IPS-18c (cell line): ENCODE measurements around the gene COX18.

Experiments
- H3K4me3 ChIP-seq: 2 replicates; pipeline ENCODE4 v1.7.0; 2013; ENCODE audit warnings: low read depth, mild to moderate bottlenecking, low read length, moderate library complexity; ENCODE audit not compliant: insufficient read depth
- H3K9me3 ChIP-seq: one replicate; pipeline ENCODE4 v1.6.1; 2013; ENCODE audit warnings: mild to moderate bottlenecking, low read length, moderate library complexity; ENCODE audit not compliant: control insufficient read depth, insufficient read depth

The COX18 gene

DNA sequence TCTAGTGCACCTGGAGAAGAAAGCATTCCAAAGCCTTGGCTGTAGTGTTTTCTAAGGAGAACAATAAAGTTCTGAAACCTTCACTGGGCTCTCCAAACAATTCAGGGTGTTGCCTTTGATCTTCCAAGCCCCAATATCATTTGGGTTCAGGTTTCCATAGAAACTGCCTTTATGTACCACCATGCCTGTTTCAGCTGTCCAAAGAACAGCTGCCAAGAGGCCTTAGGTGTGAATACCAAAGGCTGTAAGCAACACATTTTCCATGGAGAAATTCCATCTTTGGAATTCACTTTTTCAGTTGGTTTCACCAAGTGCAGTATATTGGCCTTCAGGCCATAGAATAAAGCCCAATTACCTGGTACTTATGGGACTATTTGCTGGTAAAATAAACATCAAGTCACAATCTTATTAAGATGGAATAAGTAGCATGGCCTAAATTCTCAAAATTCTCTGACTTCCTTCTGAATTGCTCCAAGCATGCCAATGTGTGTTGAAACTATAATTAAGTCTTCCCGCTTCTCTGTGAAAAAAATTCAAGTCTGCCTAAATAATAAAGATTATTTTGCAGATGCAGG, 61.9 kb downstream of the COX18 start:
- Histone ChIP-seq H3K9me3 (no peaks in the 10 kb centered on the region), H3K4me3 (no peak overlapping the region)

DNA sequence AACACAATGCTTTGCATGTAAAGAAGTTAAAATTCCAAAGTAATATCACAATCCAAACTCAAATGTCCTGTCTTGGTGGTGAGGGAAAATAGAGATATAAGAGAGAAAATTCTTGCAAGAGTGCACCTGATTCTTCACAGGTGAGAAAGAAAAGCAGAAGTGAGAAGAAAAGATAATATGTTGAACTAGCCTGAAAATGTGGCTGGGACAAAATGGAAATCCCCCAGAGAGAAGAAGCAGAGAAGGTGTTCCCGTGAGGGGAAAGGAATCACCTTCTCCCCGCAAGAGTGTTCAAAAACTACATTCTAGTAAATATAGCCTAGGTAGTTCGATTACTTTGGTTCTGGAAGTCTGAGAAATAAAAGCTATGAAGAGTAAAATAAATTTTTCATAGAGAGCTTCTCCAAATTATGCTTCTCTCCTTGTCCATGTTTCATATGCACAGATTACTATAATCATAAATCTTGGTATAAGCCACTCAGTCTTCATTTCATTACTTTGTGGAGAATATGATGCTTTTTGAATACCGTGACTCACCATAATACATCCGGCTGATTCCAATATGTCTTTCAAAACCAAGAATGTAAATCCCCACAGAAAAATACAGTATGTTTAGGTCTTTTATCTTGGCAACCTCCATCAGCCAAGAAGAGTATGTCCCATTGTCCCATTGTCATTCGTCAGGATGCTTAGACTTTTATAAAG, 63.1 kb downstream of the COX18 start:
- Histone ChIP-seq H3K9me3 (no peaks in the 10 kb centered on the region), H3K4me3 (no peak overlapping the region)

DNA sequence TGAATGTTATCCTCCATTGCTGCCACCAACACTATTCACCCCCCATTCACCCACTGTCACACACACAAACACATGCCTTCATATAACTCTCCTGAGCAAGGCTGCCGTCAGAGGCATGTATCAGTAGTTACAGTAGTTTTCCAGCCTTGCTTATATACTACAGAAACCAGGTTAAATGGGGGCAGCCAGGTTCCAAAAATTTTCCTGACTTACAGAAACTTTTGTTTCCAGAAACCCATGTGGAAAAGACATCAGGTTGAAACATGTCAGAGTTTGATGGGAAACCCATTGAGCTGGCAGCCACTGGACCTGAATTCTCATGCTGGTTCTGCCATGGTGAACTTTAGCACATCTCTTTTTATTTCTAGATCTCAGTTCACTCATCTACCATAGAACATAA, 64.0 kb downstream of the COX18 start:
- H3K9me3 ChIP-seq = no peaks in the 10 kb centered on the region
- H3K4me3 ChIP-seq = no peak overlapping the region
